IMR-90 (cell line): ENCODE data around the gene SEL1L3. TPM values are rescaled to one million over a fixed set of nuclear protein-coding genes. Genes with fewer than 3 reads are reported as not detected.

ENCODE experiments used
- ATAC-seq: fragments of 200-7000 bp; cut with Tn5 transposase; 2 replicates; pipeline ENCODE4 v1.9.1; 2020; ENCODE audit warnings: low read depth, mild to moderate bottlenecking, moderate library complexity
- BruUV-seq: library from RNA; stranded (reverse); fragments of 400-500 nt; replicated peaks from 2 replicates; lab custom pipeline; 2021; lab: Mats Ljungman, UMichigan
- CTCF ChIA-PET: fragments of 300-600 bp; formaldehyde crosslinking; extraction: SDS; loops from one replicate; lab custom pipeline; 2021; ENCODE audit warnings: antibody characterized with exemption; lab: Yijun Ruan, JAX
- POLR2A ChIA-PET: fragments of 300-600 bp; sonication (Branson Sonifier 250); formaldehyde crosslinking; loops from one replicate; lab custom pipeline; 2022; ENCODE audit warnings: antibody characterized with exemption; ENCODE audit not compliant: unreplicated experiment; lab: Charles Lee
- DNase-seq: peaks from one replicate; pipeline ENCODE4 v3.0.0; 2013
- H2AFZ ChIP-seq: replicated peaks from 2 replicates; pipeline ENCODE3; 2013; ENCODE audit warnings: low read length, mild to moderate bottlenecking; ENCODE audit not compliant: poor library complexity
- H2AK5ac ChIP-seq: 2 replicates; pipeline ENCODE4 v1.6.1; 2013; ENCODE audit warnings: low read depth, low read length, inconsistent platforms
- H2AK9ac ChIP-seq: replicated peaks from 2 replicates; pipeline ENCODE3; 2013; ENCODE audit warnings: mild to moderate bottlenecking, low read depth, low read length, moderate library complexity; ENCODE audit not compliant: poor library complexity
- H2BK120ac ChIP-seq: 2 replicates; pipeline ENCODE4 v1.6.1; 2013; ENCODE audit warnings: low read depth, low read length, inconsistent platforms
- H2BK15ac ChIP-seq: 3 replicates; pipeline ENCODE4 v1.6.1; 2013; ENCODE audit warnings: low read depth, low read length, inconsistent platforms
- H2BK20ac ChIP-seq: 2 replicates; pipeline ENCODE4 v1.6.1; 2013; ENCODE audit warnings: low read depth, mild to moderate bottlenecking, inconsistent platforms, low read length, moderate library complexity
- H2BK5ac ChIP-seq: 2 replicates; pipeline ENCODE4 v1.6.1; 2013; ENCODE audit warnings: mild to moderate bottlenecking, low read depth, low read length, inconsistent platforms; ENCODE audit not compliant: poor library complexity, severe bottlenecking
- H3K14ac ChIP-seq: replicated peaks from 2 replicates; pipeline ENCODE4 v1.6.1; 2013; ENCODE audit warnings: low read depth, low read length, inconsistent platforms
- H3K18ac ChIP-seq: 2 replicates; pipeline ENCODE4 v1.6.1; 2013; ENCODE audit warnings: low read depth, low read length, control low read depth
- H3K23ac ChIP-seq: 2 replicates; pipeline ENCODE4 v1.6.1; 2013; ENCODE audit warnings: low read depth, low read length, inconsistent platforms
- H3K27ac ChIP-seq: 2 replicates; pipeline ENCODE4 v1.5.1; 2013; ENCODE audit warnings: mild to moderate bottlenecking, control low read depth, low read length; ENCODE audit not compliant: insufficient read depth
- H3K27me3 ChIP-seq: 2 replicates; pipeline ENCODE4 v1.6.1; 2013; ENCODE audit warnings: low read length; ENCODE audit not compliant: control insufficient read depth, insufficient read depth
- H3K36me3 ChIP-seq: 2 replicates; pipeline ENCODE4 v1.6.1; 2013; ENCODE audit warnings: low read length, mixed read lengths; ENCODE audit not compliant: control insufficient read depth, insufficient read depth
- H3K4ac ChIP-seq: 2 replicates; pipeline ENCODE4 v1.6.1; 2013; ENCODE audit warnings: low read depth, low read length, inconsistent platforms
- H3K4me1 ChIP-seq: 2 replicates; pipeline ENCODE4 v1.6.1; 2013; ENCODE audit warnings: low read length, mixed read lengths; ENCODE audit not compliant: control insufficient read depth, insufficient read depth
- H3K4me2 ChIP-seq: 2 replicates; pipeline ENCODE4 v1.6.1; 2013; ENCODE audit warnings: low read depth, mild to moderate bottlenecking, control low read depth, low read length, moderate library complexity
- H3K4me3 ChIP-seq: 2 replicates; pipeline ENCODE4 v1.5.1; 2013; ENCODE audit warnings: low read depth, mild to moderate bottlenecking, control low read depth, low read length, moderate library complexity; ENCODE audit not compliant: insufficient read depth
- H3K56ac ChIP-seq: 2 replicates; pipeline ENCODE4 v1.6.1; 2013; ENCODE audit warnings: low read length, inconsistent platforms; ENCODE audit not compliant: insufficient read depth; ENCODE audit errors: extremely low read depth
- H3K79me1 ChIP-seq, 2 experiments: 2 replicates each; pipeline ENCODE4 v1.6.1; 2013; ENCODE audit warnings: low read length in 2 of 2, inconsistent platforms in 1 of 2, low read depth in 1 of 2
- H3K9ac ChIP-seq: 2 replicates; pipeline ENCODE4 v1.6.1; 2013; ENCODE audit warnings: low read depth, low read length, control low read depth
- H3K9me1 ChIP-seq: 2 replicates; pipeline ENCODE4 v1.6.1; 2013; ENCODE audit warnings: low read length, inconsistent platforms; ENCODE audit not compliant: insufficient read depth
- H3K9me3 ChIP-seq: 2 replicates; pipeline ENCODE4 v1.6.1; 2013; ENCODE audit warnings: low read length; ENCODE audit not compliant: control insufficient read depth, insufficient read depth
- H4K20me1 ChIP-seq: 2 replicates; pipeline ENCODE4 v1.6.1; 2013; ENCODE audit warnings: low read length, inconsistent platforms; ENCODE audit not compliant: insufficient read depth
- H4K5ac ChIP-seq: 2 replicates; pipeline ENCODE4 v1.6.1; 2013; ENCODE audit warnings: mild to moderate bottlenecking, low read depth, low read length, control low read depth
- H4K8ac ChIP-seq, 2 experiments: 2 replicates each; pipeline ENCODE4 v1.6.1; 2013; ENCODE audit warnings: low read depth in 2 of 2, low read length in 2 of 2, control low read depth in 1 of 2, inconsistent platforms in 1 of 2
- H4K91ac ChIP-seq: 2 replicates; pipeline ENCODE4 v1.6.1; 2013; ENCODE audit warnings: low read depth, low read length, inconsistent platforms; ENCODE audit not compliant: insufficient read depth
- CEBPB ChIP-seq: IDR thresholded peaks from 2 replicates; pipeline ENCODE4 v1.6.1; 2012; ENCODE audit warnings: low read depth, low read length, improper control_type of control experiment
- POLR2A ChIP-seq: IDR thresholded peaks from 2 replicates; pipeline ENCODE4 v1.6.1; 2012; ENCODE audit warnings: mild to moderate bottlenecking, low read depth, low read length
- WGBS, 2 experiments: methylation state at CpG; one replicate each; pipeline versions ENCODE4 v1.1.5 to v1.1.7; 2013; ENCODE audit warnings: missing lambda C conversion rate in 2 of 2; ENCODE audit not compliant: insufficient read length in 1 of 2; ENCODE audit errors: extremely low coverage in 2 of 2; 5-methylcytosine and 5-hydroxymethylcytosine counted together
- dilution Hi-C: fragments of 300-500 bp; cut with HindIII; formaldehyde crosslinking; loops from one replicate; pipeline ENCODE4 v1.14.3; 2018; ENCODE audit warnings: low sequenced_read_pairs; ENCODE audit not compliant: unreplicated experiment
- in situ Hi-C: fragments of 300-500 bp; cut with MboI; formaldehyde crosslinking; loops from 3 replicates; pipeline ENCODE4 v1.14.3; 2019; ENCODE audit warnings: low sequenced_read_pairs, inconsistent platforms, mixed read lengths
- intact Hi-C: fragments of 100-400 bp; cut with micrococcal nuclease; formaldehyde crosslinking; loops from 2 replicates; pipeline ENCODE4 v1.10.0; 2022
- polyA plus RNA-seq, 3 experiments: library from polyadenylated mRNA; depleted of rRNA; stranded (reverse); fragments of >200 nt; gene quantifications; 2 replicates each; pipeline ENCODE4 v1.2.3, GENCODE V29; 2012; ENCODE audit warnings: low replicate concordance in 1 of 3
- total RNA-seq: library from RNA; depleted of rRNA; stranded (reverse); fragments of >200 nt; gene quantifications from 2 replicates; pipeline ENCODE4 v1.2.3, GENCODE V29; 2012

SEL1L3 gene
- total and polyA plus RNA-seq, 2 of the 4 experiments (the other 2 are of a cell fraction), result 16.4 to 43.7 TPM

GRCh38 chr4:25782482-25782881 is 80.3 kb downstream of the SEL1L3 start:
- no peak overlapping the region for H4K91ac ChIP-seq
- H3K4me3 ChIP-seq, result no peak overlapping the region
- H3K4me1 ChIP-seq, result peaks cover 2% of the 10 kb centered on the region; the same call in 1 of the 2 replicates
- H2BK20ac ChIP-seq, result no peak overlapping the region
- H3K79me1 ChIP-seq, result no peaks in the 10 kb centered on the region
- no peak overlapping the region for H3K27ac ChIP-seq
- no peak overlapping the region for H2BK5ac ChIP-seq
- ChIA-PET POLR2A (no interaction called here), CTCF (no interaction called here)
- peak; percentile 55 for TF ChIP-seq CEBPB
- TF ChIP-seq POLR2A, result no peak
- BruUV-seq, result no TSS peak
- in situ Hi-C loops (no loop called here), intact Hi-C loops (no loop called here), dilution Hi-C loops (no loop called here)
- DNase-seq (no peak), ATAC-seq (no peak)
- H4K20me1 ChIP-seq, result no peaks in the 10 kb centered on the region
- no peak overlapping the region for H4K5ac ChIP-seq
- H2AK5ac ChIP-seq, result no peak overlapping the region
- no peak overlapping the region for H2AFZ ChIP-seq
- no peak overlapping the region for H4K8ac ChIP-seq
- H3K18ac ChIP-seq, result no peak overlapping the region
- H3K14ac ChIP-seq, result no peak overlapping the region
- H2BK15ac ChIP-seq, result no peak overlapping the region
- 80% methylated on average over 4 of the region's 7 CpGs; no CpG with 5 or more reads in 1 of the 2 experiments for WGBS, 2 experiments
- H3K27me3 ChIP-seq, result no peaks in the 10 kb centered on the region
- H3K23ac ChIP-seq, result no peak overlapping the region
- no peak overlapping the region for H3K9ac ChIP-seq
- H3K9me1 ChIP-seq, result peaks cover 4% of the 10 kb centered on the region; the same call in 1 of the 2 replicates
- H2AK9ac ChIP-seq, result no peak overlapping the region
- no peak overlapping the region for H3K4me2 ChIP-seq
- H3K56ac ChIP-seq, result no peak overlapping the region
- H3K4ac ChIP-seq, result no peak overlapping the region
- no peak overlapping the region for H2BK120ac ChIP-seq
- H3K9me3 ChIP-seq, result no peaks in the 10 kb centered on the region
- peaks cover 11% of the 10 kb centered on the region for H3K36me3 ChIP-seq
